GM19467 (cell line): Measurements from ENCODE around the gene ZCWPW1.

Experiments
- ATAC-seq: cut with Tn5 transposase; IDR thresholded peaks from one replicate; pipeline ENCODE4 v1.9.1; 2021; ENCODE audit warnings: mild to moderate bottlenecking, moderate library complexity; ENCODE audit not compliant: unreplicated experiment

Gene ZCWPW1

DNA sequence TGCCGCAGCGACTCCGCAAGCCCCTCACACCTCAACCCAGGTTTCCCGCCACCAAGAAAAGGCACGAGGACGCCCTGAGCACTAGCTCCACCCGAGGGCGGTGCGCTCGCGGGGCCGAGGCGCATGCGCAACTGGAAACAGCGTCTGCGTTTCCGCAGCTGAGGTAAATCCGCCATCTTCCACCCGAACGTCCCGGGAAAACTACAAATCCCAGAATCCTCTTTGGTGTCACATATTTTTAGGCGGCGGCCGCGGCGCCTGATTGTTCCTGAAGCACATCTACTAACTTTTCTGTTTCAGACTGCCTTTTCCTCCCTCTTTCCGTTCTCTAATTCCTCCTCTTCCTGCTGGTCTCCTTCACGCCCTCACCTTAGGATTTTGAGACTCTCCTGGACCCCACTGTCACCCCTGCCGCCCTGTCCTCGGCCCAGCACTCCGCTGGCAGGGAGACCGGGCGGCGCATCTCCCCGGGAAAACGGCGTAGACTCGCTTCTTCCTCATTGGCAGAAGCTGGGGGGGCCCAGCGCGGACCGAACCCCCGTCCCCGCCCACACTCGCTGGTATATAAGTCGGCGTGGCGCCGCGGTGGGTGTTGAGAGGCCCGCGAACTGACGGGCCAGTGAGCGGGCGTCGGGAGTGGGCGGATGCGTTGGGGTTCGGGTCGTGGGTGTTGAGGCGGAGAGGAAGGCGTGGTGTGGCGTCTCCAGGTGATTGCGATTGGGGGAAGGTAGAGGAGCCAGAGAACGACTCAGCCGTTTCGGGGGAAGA is at the start of gene ZCWPW1:
Gene ZCWPW1 (minus strand): TSS at position 505 of the 768 bp plus-strand sequence. CDS start 8,054 bp downstream, outside the sequence.
- ATAC-seq: peak; percentile 44

- ATAC-seq: no peak
Measured at GRCh38 chr7:100477871-100478267, 49.4 kb upstream of the ZCWPW1 start.

- no peak for ATAC-seq
Measured at GRCh38 chr7:100476903-100477870, 48.7 kb upstream of the ZCWPW1 start.

DNA sequence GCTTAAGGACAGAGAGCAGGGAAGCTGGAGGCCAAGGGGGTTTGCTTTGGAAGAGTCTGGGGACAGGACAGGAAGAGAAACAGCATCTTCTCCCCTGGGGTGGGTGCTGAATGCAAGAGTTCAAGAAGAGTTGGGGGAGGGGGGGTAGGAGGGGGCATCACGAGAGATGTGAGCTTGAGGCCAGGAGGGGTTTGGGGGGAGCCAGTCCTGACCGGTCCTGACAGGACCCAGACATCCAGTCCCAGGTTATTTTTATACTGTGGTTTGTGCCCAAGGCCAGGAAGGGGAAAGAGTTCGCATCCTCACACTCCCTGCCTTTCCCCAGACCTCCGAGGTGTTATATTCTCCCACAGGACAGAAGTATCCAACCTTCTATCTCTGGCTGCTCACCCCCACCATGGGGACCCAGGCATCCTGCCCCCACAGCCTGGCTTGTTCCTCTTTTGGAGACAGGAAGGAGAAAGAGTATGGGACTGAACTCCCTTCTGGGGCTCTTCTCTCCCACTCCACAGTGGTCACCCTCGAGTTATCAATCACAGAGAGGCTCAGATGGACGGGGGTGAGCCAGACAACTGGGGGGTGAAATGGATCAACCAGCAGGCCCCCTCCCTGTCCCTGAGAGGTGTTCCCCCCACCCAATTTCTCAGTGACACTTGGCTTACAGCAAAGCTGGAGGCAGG is 47.7 kb upstream of the ZCWPW1 start:
- no peak for ATAC-seq

DNA sequence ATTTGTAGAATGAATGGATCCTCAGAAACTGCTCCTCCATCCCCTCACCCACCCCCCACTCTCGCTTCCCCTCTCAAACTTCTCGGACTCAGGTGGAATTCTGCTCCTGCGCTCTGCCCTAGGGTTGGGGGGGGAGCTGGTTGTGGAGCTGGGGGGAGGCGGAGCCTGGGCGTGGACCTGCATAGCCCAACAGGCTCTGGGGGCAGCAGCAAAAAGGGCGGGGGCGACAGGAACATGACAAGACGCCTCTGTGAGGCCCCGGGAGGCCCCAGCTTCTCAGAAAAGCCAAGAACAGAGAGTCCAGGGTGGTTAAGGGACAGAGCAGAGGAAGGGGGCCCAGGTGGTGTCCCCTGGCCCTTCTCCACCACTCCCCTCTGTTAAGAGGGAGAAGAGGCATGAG is 47.0 kb upstream of the ZCWPW1 start:
- ATAC-seq: no peak

DNA sequence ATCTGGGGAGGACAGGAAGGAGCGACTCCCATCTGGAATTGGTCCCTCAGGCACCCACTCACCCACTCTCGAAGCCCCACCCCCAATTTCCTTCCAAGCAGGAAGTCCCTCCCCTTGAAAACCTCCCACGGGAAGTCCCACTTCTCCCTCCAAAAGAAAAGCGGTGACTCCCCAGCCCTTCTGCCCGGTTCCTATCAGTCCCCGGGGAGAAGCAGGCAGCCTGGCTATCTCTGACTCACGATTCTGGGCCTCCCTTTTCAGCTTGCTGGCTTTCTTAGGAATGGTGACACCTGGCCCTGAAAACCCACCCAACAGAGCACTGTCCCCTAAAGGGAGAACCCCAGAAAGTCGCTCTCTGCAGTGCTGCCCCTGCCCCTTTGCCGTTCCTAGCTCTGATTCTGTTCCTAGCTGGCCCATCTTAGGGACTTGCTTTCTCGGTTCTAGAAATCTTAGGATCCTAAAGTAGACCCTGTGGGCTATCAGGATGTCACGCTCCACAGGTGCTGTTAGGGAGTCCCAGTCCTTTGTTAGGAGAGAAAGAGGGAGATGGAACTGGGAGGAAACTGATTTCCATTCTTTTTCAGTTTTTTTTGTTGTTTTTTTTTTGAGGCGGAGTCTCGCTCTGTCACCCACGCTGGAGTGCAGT is 44.5 kb upstream of the ZCWPW1 start:
- no peak for ATAC-seq

DNA sequence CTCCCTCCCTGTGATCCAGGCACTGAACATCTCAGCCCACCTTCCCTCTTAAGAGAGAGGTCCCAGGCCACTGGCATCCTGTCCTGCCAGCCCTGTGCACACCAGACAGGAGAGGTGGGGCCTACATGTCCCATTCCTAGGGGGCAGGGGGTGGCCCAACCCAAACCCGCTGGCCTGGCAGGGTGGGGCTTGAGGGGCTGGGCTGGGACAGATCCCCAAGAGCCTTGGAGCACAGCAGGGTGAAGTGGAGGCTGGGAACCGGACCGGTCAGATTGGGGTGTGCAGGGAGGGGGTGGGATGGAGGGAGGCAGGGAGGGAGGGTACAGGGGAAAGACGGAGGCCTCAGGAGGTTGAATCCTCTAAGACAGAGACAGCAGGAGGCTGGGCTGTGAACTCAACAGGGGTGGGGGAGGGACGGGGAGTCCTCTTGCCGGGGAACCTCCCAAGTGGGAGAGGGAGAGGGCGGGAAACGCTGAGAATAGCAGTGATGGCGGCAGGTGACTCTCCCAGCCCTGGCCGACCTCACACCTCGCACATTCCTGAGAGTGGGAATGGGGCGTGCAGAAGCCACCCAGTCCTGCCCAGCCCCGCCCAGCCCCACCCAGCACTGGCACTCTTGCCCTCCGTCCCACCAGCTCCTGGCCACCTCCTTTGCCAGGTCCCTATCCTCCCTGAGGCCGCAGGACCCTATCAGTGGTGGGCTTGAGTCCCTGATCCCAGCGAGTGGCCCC is 43.8 kb upstream of the ZCWPW1 start:
- ATAC-seq: no peak

GRCh38 chr7:100471021-100471420 is 42.5 kb upstream of the ZCWPW1 start:
- no peak for ATAC-seq

- no peak for ATAC-seq
Measured at GRCh38 chr7:100469227-100470044, 40.9 kb upstream of the ZCWPW1 start.

DNA sequence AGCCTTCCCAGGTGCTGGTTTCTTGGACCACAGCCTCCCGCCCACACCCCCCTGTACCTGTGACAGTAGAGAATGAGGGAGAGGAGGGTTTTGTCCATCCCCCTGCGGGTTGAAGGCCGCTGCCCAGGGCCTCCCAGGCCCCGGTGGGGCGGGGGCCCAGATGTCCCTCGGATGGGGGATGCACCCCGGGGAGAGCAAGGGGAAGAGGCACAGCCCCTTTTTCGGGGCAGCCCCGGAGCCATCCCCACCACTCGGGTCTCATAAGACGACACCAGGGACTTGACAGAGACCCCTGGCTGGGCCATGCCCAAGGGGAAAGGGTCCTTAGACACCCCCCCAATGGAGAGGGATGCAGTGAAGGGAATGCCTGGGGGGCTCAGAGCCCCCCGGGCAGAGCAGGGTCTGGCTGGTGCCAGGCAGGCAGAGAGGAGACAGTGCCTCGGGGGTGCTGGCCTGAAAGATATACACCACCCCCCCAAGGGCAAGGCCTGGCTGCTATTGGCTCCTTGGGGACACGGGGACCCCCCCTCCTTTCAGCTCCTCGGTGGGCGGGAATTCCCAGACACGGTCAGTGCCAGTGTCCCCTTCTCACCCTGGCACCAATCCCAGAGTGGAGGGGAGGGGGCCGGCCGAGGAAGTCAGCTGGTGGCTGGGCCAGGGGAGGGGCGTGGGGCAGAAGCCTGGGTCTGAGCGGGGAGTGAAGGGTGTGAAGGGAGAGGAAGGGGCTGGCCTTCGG is 39.3 kb upstream of the ZCWPW1 start:
- ATAC-seq: no peak

- ATAC-seq: no peak
Measured at GRCh38 chr7:100466653-100467605, 38.4 kb upstream of the ZCWPW1 start.

DNA sequence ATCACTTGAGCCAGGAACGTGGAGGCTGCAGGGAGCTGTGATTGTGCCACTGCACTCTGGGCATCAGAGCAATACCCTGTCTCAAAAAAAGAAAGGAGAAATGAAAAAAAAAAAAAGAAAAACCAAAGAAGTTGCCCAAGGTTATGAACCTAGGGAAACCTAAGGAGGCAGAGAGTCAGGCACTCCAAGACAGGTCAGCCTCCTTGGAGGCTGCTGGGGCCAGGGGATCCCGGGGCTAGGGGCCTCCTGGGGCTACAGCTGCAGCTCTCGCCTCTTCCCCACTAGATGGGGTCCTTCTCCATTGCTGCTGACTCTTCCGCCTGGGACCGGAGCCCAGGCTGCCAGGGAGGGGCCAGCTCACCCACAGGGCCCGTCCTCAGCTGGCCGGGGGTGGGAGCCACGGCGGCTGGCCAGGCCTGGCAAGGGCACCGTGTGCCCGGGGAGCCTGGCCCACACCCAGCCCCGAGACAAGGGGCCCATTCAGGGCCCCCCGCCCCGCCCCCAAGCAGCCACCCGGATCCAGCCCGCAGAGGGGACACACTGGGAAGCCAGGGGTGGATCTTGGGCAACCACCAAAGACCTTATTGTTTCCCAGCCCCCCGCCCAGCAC is 37.3 kb upstream of the ZCWPW1 start:
- no peak for ATAC-seq

GRCh38 chr7:100465299-100465698 is 36.8 kb upstream of the ZCWPW1 start:
- ATAC-seq: no peak

DNA sequence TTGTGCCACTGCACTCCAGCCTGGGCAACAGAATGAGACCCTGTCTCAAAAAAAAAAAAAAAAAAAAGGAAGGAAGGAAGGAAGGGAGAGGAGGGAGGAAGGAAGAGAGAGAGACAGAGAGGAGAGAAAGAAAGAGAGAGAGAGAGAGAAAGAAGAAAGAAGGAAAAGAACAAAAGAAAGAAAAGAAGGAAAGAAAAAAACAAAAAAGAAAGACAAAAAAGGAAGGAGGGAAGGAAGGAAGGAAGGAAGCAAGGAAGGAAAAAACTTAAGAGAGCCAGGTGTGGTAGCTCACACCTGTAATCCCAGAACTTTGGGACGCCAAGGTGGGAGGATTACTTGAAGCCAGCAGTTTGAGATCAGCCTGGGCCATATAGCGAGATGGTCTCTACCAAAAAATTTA is 36.3 kb upstream of the ZCWPW1 start:
- ATAC-seq: no peak

GRCh38 chr7:100464210-100464660 is 35.7 kb upstream of the ZCWPW1 start, which contains the start of gene SPACDR:
Gene SPACDR (minus strand): TSS chr7:100464260. CDS start chr7:100464025, 235 bp downstream.
- ATAC-seq: no peak

DNA sequence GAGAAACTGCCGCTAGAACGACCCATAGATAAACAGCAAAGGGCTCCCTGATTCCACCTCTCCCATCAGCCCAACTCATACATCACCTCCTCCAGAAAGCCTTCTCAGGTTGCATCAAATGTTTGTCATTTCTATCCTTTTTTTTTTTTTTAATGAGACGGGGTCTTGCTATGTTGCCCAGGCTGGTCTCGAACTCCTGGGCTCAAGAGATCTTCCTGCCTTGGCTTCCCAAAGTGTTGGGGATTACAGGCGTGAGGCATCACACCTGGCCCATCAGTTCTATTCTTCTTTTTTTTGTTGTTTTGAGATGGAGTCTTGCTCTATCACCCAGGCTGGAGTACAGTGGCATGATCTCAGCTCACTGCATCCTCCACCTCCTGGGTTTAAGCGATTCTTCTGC is 28.5 kb upstream of the ZCWPW1 start:
- no peak for ATAC-seq

- no peak for ATAC-seq
Measured at GRCh38 chr7:100456562-100456961, 28.1 kb upstream of the ZCWPW1 start.
